Kidney (tissue), 14 donors: Measurements from ENCODE around the gene NAA50. TPM values are rescaled to one million over a fixed set of nuclear protein-coding genes. Genes with fewer than 3 reads are reported as not detected.

Experiments used
- DNase-seq, 5 donors: peaks; one replicate each; pipeline ENCODE4 v3.0.0-alpha.2; 2013 to 2020
- FAIRE-seq: peaks from 2 replicates; lab custom pipeline; 2012; peaks lifted over from hg19 to GRCh38; lab: Jason Lieb, UNC
- H3K27ac ChIP-seq, 2 donors: one replicate each; pipeline ENCODE4 v1.7.0; 2013; ENCODE audit warnings: low read depth in 2 of 2, low read length in 2 of 2, inconsistent platforms in 1 of 2
- H3K27me3 ChIP-seq: one replicate; pipeline ENCODE4 v1.7.1; 2013; ENCODE audit warnings: low read length, inconsistent platforms; ENCODE audit not compliant: control insufficient read depth, insufficient read depth
- H3K36me3 ChIP-seq, 3 donors: one replicate each; pipeline versions ENCODE4 v1.7.0 to v1.7.1; 2013; ENCODE audit warnings: low read length in 3 of 3, control low read depth in 1 of 3, inconsistent platforms in 1 of 3; ENCODE audit not compliant: insufficient read depth in 3 of 3, control insufficient read depth in 2 of 3
- H3K4me1 ChIP-seq, 3 donors: one replicate each; pipeline versions ENCODE4 v1.7.0 to v1.7.1; 2013; ENCODE audit warnings: low read length in 3 of 3, inconsistent platforms in 1 of 3, low read depth in 1 of 3; ENCODE audit not compliant: control insufficient read depth in 2 of 3, insufficient read depth in 2 of 3
- H3K4me3 ChIP-seq, 3 donors: one replicate each; pipeline versions ENCODE4 v1.7.0 to v1.8.1; 2013; ENCODE audit warnings: low read length in 3 of 3, control low read depth in 1 of 3, inconsistent platforms in 1 of 3
- H3K9ac ChIP-seq, 3 donors: one replicate each; pipeline versions ENCODE4 v1.7.0 to v1.7.1; 2013; ENCODE audit warnings: low read length in 3 of 3, control low read depth in 1 of 3, inconsistent platforms in 1 of 3
- H3K9me3 ChIP-seq, 3 donors: one replicate each; pipeline versions ENCODE4 v1.7.0 to v1.7.1; 2013; ENCODE audit warnings: low read length in 3 of 3, control low read depth in 1 of 3, inconsistent platforms in 1 of 3; ENCODE audit not compliant: control insufficient read depth in 2 of 3, insufficient read depth in 1 of 3
- CTCF ChIP-seq: IDR thresholded peaks from 3 replicates; pipeline ENCODE4 v1.5.1; 2012; ENCODE audit warnings: mild to moderate bottlenecking, moderate library complexity, borderline replicate concordance; ENCODE audit not compliant: insufficient read depth; ENCODE audit errors: extremely low read depth
- intact Hi-C: fragments of 100-400 bp; cut with DNase I; formaldehyde crosslinking; loops from one replicate; pipeline ENCODE4 v1.11.1; 2022
- polyA plus RNA-seq: library from polyadenylated mRNA; stranded (reverse); fragments of 350-450 nt; fragmentation: Illumina TruSeq; extraction: RNeasy Lipid Tissue Mini Kit (QIAGEN cat#74804); gene quantifications from one replicate; pipeline ENCODE4 v1.2.3, GENCODE V29; 2014; ENCODE audit warnings: low read depth, low replicate concordance; ENCODE audit not compliant: insufficient read depth
- total RNA-seq: library from RNA; stranded (reverse); fragmentation: NEBNext Ultra II Directional; extraction: Animal tissue kit (Norgen Biotek cat#: 25700); gene quantifications from one replicate; pipeline ENCODE4 v1.2.1, GENCODE V29; 2021
- donor health status: control.
- donor health status: control.
- donor health status: control.
- donor health status: control.
- donor health status: control.
- donor health status: DM: yes; HTN: yes; CAD: no.
- donor health status: Normal renal cell carcinoma (clear cell type).

Gene NAA50
- total and polyA plus RNA-seq, 2 donors from 2014 or later = 45.4 to 101 TPM

GRCh38 chr3:113712129-113712528 is 33.9 kb downstream of the NAA50 start:
- no peak overlapping the region for H3K4me3 ChIP-seq
- H3K27ac ChIP-seq = no peak overlapping the region
- no peak overlapping the region for H3K9ac ChIP-seq
- H3K4me1 ChIP-seq = peaks cover 0 to 9% (median 0%) of the 10 kb centered on the region in 3 donors
- TF ChIP-seq CTCF = no peak
- H3K36me3 ChIP-seq = no peaks in the 10 kb centered on the region
- no peaks in the 10 kb centered on the region for H3K9me3 ChIP-seq
- no peak for DNase-seq
- no peak for FAIRE-seq
- no peaks in the 10 kb centered on the region for H3K27me3 ChIP-seq
- intact Hi-C loops = no loop called here

GRCh38 chr3:113707835-113708234 is 38.2 kb downstream of the NAA50 start:
- Histone ChIP-seq H3K9me3 (no peaks in the 10 kb centered on the region), H3K4me3 (no peak overlapping the region), H3K27me3 (no peaks in the 10 kb centered on the region), H3K27ac (no peak overlapping the region), H3K9ac (no peak overlapping the region), H3K36me3 (no peaks in the 10 kb centered on the region), H3K4me1 (no peaks in the 10 kb centered on the region)
- FAIRE-seq = no peak
- TF ChIP-seq CTCF = no peak
- DNase-seq = no peak
- intact Hi-C loops = no loop called here

- peak overlapping the region in 2 of 3 donors; percentile 20 to 53 for H3K4me3 ChIP-seq
- H3K27me3 ChIP-seq = no peaks in the 10 kb centered on the region
- intact Hi-C loops = no loop called here
- H3K9me3 ChIP-seq = no peaks in the 10 kb centered on the region
- peak in 2 of 5 donors; percentile 37 to 59 for DNase-seq
- no peak for TF ChIP-seq CTCF
- H3K9ac ChIP-seq = peak overlapping the region in 1 of 3 donors; percentile 53
- peaks cover 5 to 20% (median 7%) of the 10 kb centered on the region in 3 donors for H3K4me1 ChIP-seq
- FAIRE-seq = no peak
- no peak overlapping the region for H3K27ac ChIP-seq
- H3K36me3 ChIP-seq = no peaks in the 10 kb centered on the region
These were observed 47.1 kb downstream of the NAA50 start for GRCh38 chr3:113698956-113699355.

GRCh38 chr3:113698213-113698742 is 47.8 kb downstream of the NAA50 start:
- no peak for TF ChIP-seq CTCF
- Histone ChIP-seq H3K36me3 (no peaks in the 10 kb centered on the region), H3K4me3 (peak overlapping the region in 2 of 3 donors; percentile 83 to 96), H3K9me3 (no peaks in the 10 kb centered on the region), H3K27ac (no peak overlapping the region), H3K4me1 (peaks cover 5 to 26% (median 9%) of the 10 kb centered on the region in 3 donors), H3K27me3 (no peaks in the 10 kb centered on the region), H3K9ac (peak overlapping the region in 1 of 3 donors; percentile 16)
- FAIRE-seq (no peak), DNase-seq (no peak)
- intact Hi-C loops = no loop called here
